K562 treated with DMSO at 1 percent for 12 hours (cell line): Measurements from ENCODE around the gene FOSL1. TPM values are rescaled to one million over a fixed set of nuclear protein-coding genes. Genes with fewer than 3 reads are reported as not detected.

Source experiments
- total RNA-seq: library from RNA; unstranded; fragments of 300-600 nt; gene quantifications from 2 replicates; pipeline ENCODE4 v1.2.3, GENCODE V29; 2022; ENCODE audit not compliant: insufficient read depth

Gene FOSL1
- 5.8 and 9.3 TPM in 2 replicates for total RNA-seq

GRCh38 chr11:65900125-65900898 is at the start of gene FOSL1:
FOSL1 (minus strand) TSS chr11:65900388; CDS start chr11:65900339, 49 bp downstream.

GRCh38 chr11:65945430-65945911 is 45.3 kb upstream of the FOSL1 start, which contains the start of gene TSGA10IP:
TSGA10IP (plus strand) TSS chr11:65945480; CDS start chr11:65945676, 196 bp downstream.

GRCh38 chr11:65919141-65919572 is 19.0 kb upstream of the FOSL1 start, which contains the start of gene DRAP1:
DRAP1 (plus strand) TSS chr11:65919426; CDS start chr11:65919502, 76 bp downstream.

GRCh38 chr11:65918211-65919140 is 18.3 kb upstream of the FOSL1 start, which contains the start of gene C11orf68:
C11orf68 (minus strand) TSS chr11:65919062; CDS start chr11:65919031, 31 bp downstream.

GRCh38 chr11:65890324-65891218 is 9.6 kb downstream of the FOSL1 start, which contains the start of gene CCDC85B:
CCDC85B (plus strand) TSS chr11:65890673; CDS start chr11:65890784, 111 bp downstream.

GRCh38 chr11:65888163-65888814 is 11.9 kb downstream of the FOSL1 start, which contains the start of gene FIBP:
FIBP (minus strand) TSS chr11:65888471; CDS start chr11:65888418, 53 bp downstream.

GRCh38 chr11:65879617-65880016 is 20.6 kb downstream of the FOSL1 start, which contains the start of gene CTSW:
CTSW (plus strand) TSS chr11:65879837; CDS start chr11:65879855, 18 bp downstream.

GRCh38 chr11:65872586-65873317 is 27.4 kb downstream of the FOSL1 start, which contains the start of gene EFEMP2:
EFEMP2 (minus strand) TSS chr11:65872800; CDS start chr11:65872354, 446 bp downstream.

GRCh38 chr11:65860278-65861164 is 39.7 kb downstream of the FOSL1 start, which contains the start of gene MUS81:
MUS81 (plus strand) TSS chr11:65860433; CDS start chr11:65860754, 321 bp downstream.

GRCh38 chr11:65857853-65858680 is 42.1 kb downstream of the FOSL1 start, which contains the start of gene CFL1:
CFL1 (minus strand) TSS chr11:65858180; CDS start chr11:65858099, 81 bp downstream.

Other genes with a start within 250 kb of the FOSL1 start
- 40.4 and 85.8 TPM in 2 replicates for gene RELA, start 237.5 kb downstream of the FOSL1 start, total RNA-seq
- 34.6 and 39.5 TPM in 2 replicates for gene KAT5, start 188.1 kb downstream of the FOSL1 start, total RNA-seq
- 31.8 and 55.6 TPM in 2 replicates for gene RNASEH2C, start 179.6 kb downstream of the FOSL1 start, total RNA-seq
- 16.1 and 36.7 TPM in 2 replicates for gene AP5B1, start 119.4 kb downstream of the FOSL1 start, total RNA-seq
- gene OVOL1, start 113.3 kb downstream of the FOSL1 start, total RNA-seq = not detected in 2 replicates
- not detected in 2 replicates for gene SNX32, start 66.4 kb downstream of the FOSL1 start, total RNA-seq
- gene CFL1, start 42.2 kb downstream of the FOSL1 start, total RNA-seq = 719 and 743 TPM in 2 replicates
- 62.2 and 65.7 TPM in 2 replicates for gene MUS81, start 40.0 kb downstream of the FOSL1 start, total RNA-seq
- 1.3 TPM in 1 of 2 replicates, not detected in the other for gene EFEMP2, start 27.6 kb downstream of the FOSL1 start, total RNA-seq
- gene CTSW, start 20.6 kb downstream of the FOSL1 start, total RNA-seq = 0.74 TPM in 1 of 2 replicates, not detected in the other
- gene FIBP, start 11.9 kb downstream of the FOSL1 start, total RNA-seq = 69.0 and 70.0 TPM in 2 replicates
- 33.9 and 65.5 TPM in 2 replicates for gene CCDC85B, start 9.7 kb downstream of the FOSL1 start, total RNA-seq
- 44.6 and 55.1 TPM in 2 replicates for gene C11orf68, start 18.7 kb upstream of the FOSL1 start, total RNA-seq
- gene DRAP1, start 19.0 kb upstream of the FOSL1 start, total RNA-seq = 134 and 154 TPM in 2 replicates
- not detected in 2 replicates for gene TSGA10IP, start 45.1 kb upstream of the FOSL1 start, total RNA-seq
- 31.9 and 78.2 TPM in 2 replicates for gene SART1, start 61.3 kb upstream of the FOSL1 start, total RNA-seq
- gene EIF1AD, start 101.8 kb upstream of the FOSL1 start, total RNA-seq = 17.4 and 44.8 TPM in 2 replicates
- 177 and 202 TPM in 2 replicates for gene BANF1, start 102.1 kb upstream of the FOSL1 start, total RNA-seq
- gene CST6, start 111.6 kb upstream of the FOSL1 start, total RNA-seq = not detected in 2 replicates
- gene CATSPER1, start 126.1 kb upstream of the FOSL1 start, total RNA-seq = 2.1 TPM in 1 of 2 replicates, not detected in the other
- gene GAL3ST3, start 148.8 kb upstream of the FOSL1 start, total RNA-seq = not detected in 2 replicates
- 184 and 273 TPM in 2 replicates for gene SF3B2, start 152.0 kb upstream of the FOSL1 start, total RNA-seq
- 13.4 and 34.4 TPM in 2 replicates for gene PACS1, start 169.9 kb upstream of the FOSL1 start, total RNA-seq